Psoas muscle (tissue), 8 donors: ENCODE measurements around the gene LAG3. TPM values are rescaled to one million over a fixed set of nuclear protein-coding genes. Genes with fewer than 3 reads are reported as not detected.

Experiments used
- ATAC-seq, 4 donors: fragments of 200-7000 bp; cut with Tn5 transposase; one replicate each; pipeline ENCODE4 v1.9.1; 2020; ENCODE audit warnings: moderate library complexity in 3 of 4, mild to moderate bottlenecking in 2 of 4
- DNase-seq, 2 donors: peaks; one replicate each; pipeline ENCODE4 v3.0.0-alpha.2; 2020
- H3K27ac ChIP-seq: fragments of 200-600 bp; one replicate; pipeline ENCODE4 v1.8.0; 2022
- H3K27me3 ChIP-seq, 3 donors: fragments of 200-600 bp in 1 of 3; one replicate each; pipeline versions ENCODE4 v1.6.1 to v1.8.0; 2013 to 2022; ENCODE audit warnings: low read length in 2 of 3, mild to moderate bottlenecking in 2 of 3, moderate library complexity in 1 of 3; ENCODE audit not compliant: insufficient read depth in 3 of 3
- H3K36me3 ChIP-seq, 2 donors: fragments of 200-600 bp in 1 of 2; one replicate each; pipeline versions ENCODE4 v1.6.1 to v1.8.0; 2013 to 2022; ENCODE audit warnings: low read depth in 1 of 2, mild to moderate bottlenecking in 1 of 2, moderate library complexity in 1 of 2; ENCODE audit not compliant: insufficient read depth in 1 of 2
- H3K4me1 ChIP-seq: fragments of 200-600 bp; one replicate; pipeline ENCODE4 v1.8.0; 2022
- H3K4me3 ChIP-seq: fragments of 200-600 bp; one replicate; pipeline ENCODE4 v1.8.0; 2022; ENCODE audit warnings: mild to moderate bottlenecking
- H3K9me3 ChIP-seq: fragments of 200-600 bp; one replicate; pipeline ENCODE4 v1.8.0; 2022
- WGBS, 3 donors: extraction: QIAGEN DNeasy Blood & Tissue Kit; methylation state at CpG; one replicate each; pipeline versions ENCODE4 v1.1.6 to v1.1.7; 2013; 5-methylcytosine and 5-hydroxymethylcytosine counted together
- intact Hi-C, 2 donors: fragments of 100-400 bp; cut with DNase I; formaldehyde crosslinking; loops; one replicate each; pipeline versions ENCODE4 v1.11.0 to v1.14.2; 2022
- long read RNA-seq, 2 donors: library from polyadenylated mRNA; unstranded; transcript quantifications; one replicate each; pipeline ENCODE4 v2.0.0, GENCODE V29; 2021
- polyA plus RNA-seq, 3 donors: library from polyadenylated mRNA; stranded (reverse); fragments of 200-250 nt; gene quantifications; one replicate each; pipeline ENCODE4 v1.2.3, GENCODE V29; 2013
- total RNA-seq, 4 donors: library from RNA; stranded (reverse); fragmentation: NEBNext Ultra II Directional in 2 of 4; extraction: Animal tissue kit (Norgen Biotek cat#: 25700) in 2 of 4; gene quantifications; one replicate each; pipeline versions ENCODE4 v1.2.1 to v1.2.4, GENCODE V29; 2021 to 2023
- TF ChIP-seq, protein P1 (sequence below): fragments of 200-600 bp; IDR thresholded peaks from one replicate; pipeline ENCODE4 v1.8.0; 2022; ENCODE audit warnings: antibody characterized with exemption
- donor health status: healthy with polysubstance abuse.
- donor health status: DM: no; HTN: no; CAD: no; lungs with moderate emphysema.
- donor health status: Bipolar disorder and iron deficiency.
- donor health status: healthy.
- donor health status: DM: yes; HTN: yes; CAD: no.
- donor health status: DM: no; HTN: no; CAD: no.
- donor health status: DM: no; HTN: no; CAD: no.
- donor health status: DM: yes; HTN: yes; CAD: no.

LAG3 gene
- total RNA-seq (under 1 TPM in 2 of 4 donors, not detected in 2; 0.11 to 0.24 TPM), polyA plus RNA-seq (under 1 TPM in 2 of 3 donors, not detected in 1; 0.05 to 0.06 TPM)
- long read RNA-seq, donor 1 = 0 reads
- long read RNA-seq, donor 2, partial matches to known transcripts = 0 of 1 reads
- long read RNA-seq, donor 2, other reads (novel, unspliced or antisense) = 1 of 1 reads

DNA sequence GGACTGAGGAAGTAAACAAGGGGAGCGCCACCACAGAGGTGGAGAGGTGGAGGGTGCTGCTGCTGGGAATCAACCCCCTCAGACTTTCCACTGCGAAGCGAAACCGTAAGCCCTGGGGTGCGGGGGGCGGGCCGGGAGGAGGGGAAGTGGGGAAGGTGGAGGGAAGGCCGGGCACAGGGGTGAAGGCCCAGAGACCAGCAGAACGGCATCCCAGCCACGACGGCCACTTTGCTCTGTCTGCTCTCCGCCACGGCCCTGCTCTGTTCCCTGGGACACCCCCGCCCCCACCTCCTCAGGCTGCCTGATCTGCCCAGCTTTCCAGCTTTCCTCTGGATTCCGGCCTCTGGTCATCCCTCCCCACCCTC lies at the start of gene LAG3:
Gene LAG3, plus strand, starts transcription at position 190 of the 365 bp plus-strand sequence. CDS start 333 bp downstream, outside the sequence.
- H3K4me1 ChIP-seq = peaks cover 14% of the 10 kb centered on the region
- no peak within 1 kb of the TSS for H3K27ac ChIP-seq
- TF ChIP-seq, protein P1, sequence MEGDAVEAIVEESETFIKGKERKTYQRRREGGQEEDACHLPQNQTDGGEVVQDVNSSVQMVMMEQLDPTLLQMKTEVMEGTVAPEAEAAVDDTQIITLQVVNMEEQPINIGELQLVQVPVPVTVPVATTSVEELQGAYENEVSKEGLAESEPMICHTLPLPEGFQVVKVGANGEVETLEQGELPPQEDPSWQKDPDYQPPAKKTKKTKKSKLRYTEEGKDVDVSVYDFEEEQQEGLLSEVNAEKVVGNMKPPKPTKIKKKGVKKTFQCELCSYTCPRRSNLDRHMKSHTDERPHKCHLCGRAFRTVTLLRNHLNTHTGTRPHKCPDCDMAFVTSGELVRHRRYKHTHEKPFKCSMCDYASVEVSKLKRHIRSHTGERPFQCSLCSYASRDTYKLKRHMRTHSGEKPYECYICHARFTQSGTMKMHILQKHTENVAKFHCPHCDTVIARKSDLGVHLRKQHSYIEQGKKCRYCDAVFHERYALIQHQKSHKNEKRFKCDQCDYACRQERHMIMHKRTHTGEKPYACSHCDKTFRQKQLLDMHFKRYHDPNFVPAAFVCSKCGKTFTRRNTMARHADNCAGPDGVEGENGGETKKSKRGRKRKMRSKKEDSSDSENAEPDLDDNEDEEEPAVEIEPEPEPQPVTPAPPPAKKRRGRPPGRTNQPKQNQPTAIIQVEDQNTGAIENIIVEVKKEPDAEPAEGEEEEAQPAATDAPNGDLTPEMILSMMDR = no peak
- no peaks in the 10 kb centered on the region for H3K9me3 ChIP-seq
- H3K4me3 ChIP-seq = no peak within 1 kb of the TSS
- WGBS, 3 donors = 47 to 69% (median 66%) methylated on average over 6 to 15 of the region's 15 CpGs
- intact Hi-C loops = no loop called here
- no peak for DNase-seq
- peaks cover 0 to 2% (median 0%) of the 10 kb centered on the region in 3 donors for H3K27me3 ChIP-seq
- H3K36me3 ChIP-seq = no peaks in the 10 kb centered on the region
- no peak for ATAC-seq

DNA sequence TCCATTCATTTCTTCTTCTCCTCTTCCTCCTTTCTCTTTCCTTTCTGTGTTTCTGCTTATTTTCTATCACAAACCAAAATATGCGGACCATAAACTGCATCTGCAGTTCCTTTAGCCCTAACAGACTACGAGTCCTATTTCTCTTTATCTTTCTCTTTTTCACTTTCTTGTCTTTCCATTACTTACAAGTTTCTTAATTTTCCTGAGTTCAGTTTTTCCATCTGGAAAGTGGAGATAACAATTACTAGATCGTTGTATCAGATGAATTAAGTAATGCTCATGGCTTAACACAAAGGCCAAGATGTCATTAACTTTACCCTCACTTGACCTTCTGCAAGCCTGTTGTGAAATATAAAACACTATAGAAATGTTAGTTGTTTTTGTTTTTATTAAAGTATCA lies 49.5 kb upstream of the LAG3 start:
- Histone ChIP-seq H3K27ac (no peak overlapping the region), H3K9me3 (no peaks in the 10 kb centered on the region), H3K27me3 (peaks cover 0 to 8% (median 0%) of the 10 kb centered on the region in 3 donors), H3K4me1 (peaks cover 11% of the 10 kb centered on the region), H3K36me3 (peaks cover 0 to 13% of the 10 kb centered on the region in 2 donors), H3K4me3 (peak overlapping the region; percentile 68)
- intact Hi-C loops = loop anchor here in 1 of 2 donors (1.0 to 5.0 kb wide), 2 partner anchors 30 to 36 kb away; partner anchors contain the start of genes MLF2 and ZNF384
- no peak for ATAC-seq
- no peak for DNase-seq
- 81 to 88% (median 85%) methylated on average over 3 of the region's 3 CpGs for whole genome bisulfite sequencing, 3 donors
- TF ChIP-seq, protein P1 = no peak

DNA sequence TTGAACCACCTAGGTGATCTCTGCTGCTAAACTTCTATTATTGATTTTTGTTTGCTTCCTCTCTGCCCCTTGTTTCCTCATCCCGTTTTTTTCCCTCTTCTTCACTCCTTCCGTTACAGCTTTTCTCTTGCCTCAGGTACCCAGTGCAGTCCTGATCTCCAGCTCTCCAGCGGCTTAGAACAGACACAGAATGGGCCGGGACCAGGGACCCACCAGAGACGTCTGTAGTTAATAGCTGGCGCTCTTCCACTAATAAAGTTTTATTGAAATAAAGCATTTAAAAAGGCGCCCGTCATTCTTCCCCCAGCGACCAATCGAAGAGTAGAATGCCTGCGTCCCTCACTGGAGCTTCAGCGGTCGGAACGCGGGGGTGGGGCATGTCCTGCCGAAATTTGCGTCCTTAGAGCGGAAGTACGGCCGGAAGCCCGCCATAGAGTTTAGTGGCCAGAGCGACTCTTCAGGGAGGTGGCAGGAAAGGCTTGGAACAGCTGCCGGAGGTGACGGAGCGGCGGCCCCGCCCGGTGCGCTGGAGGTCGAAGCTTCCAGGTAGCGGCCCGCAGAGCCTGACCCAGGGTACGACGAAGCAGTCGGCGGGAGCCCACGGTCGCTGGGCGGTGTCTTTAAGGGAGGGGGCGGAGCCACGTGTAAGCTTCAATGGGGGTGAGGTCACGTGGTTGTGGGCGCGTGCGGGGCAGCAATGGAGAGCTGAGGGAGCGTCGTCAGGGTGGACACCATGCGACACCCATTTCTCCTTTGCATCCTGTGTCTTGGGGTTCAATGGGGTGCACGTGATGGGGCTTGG lies 48.5 kb upstream of the LAG3 start, which contains the start of gene COPS7A:
Gene COPS7A, plus strand, starts transcription at position 440 of the 802 bp plus-strand sequence. CDS start 611 bp downstream, outside the sequence.
- 0 to 1% (median 0%) methylated on average over 48 to 49 of the region's 49 CpGs for WGBS, 3 donors
- DNase-seq (peak; percentile 99), ATAC-seq (peak; percentile 97 to 99 (median 98))
- Histone ChIP-seq H3K27ac (peak within 1 kb of the TSS; percentile 90), H3K9me3 (no peaks in the 10 kb centered on the region), H3K36me3 (peaks cover 3 to 23% of the 10 kb centered on the region in 2 donors), H3K4me3 (peak within 1 kb of the TSS; percentile 68), H3K4me1 (peaks cover 11% of the 10 kb centered on the region), H3K27me3 (peaks cover 0 to 5% (median 0%) of the 10 kb centered on the region in 3 donors)
- TF ChIP-seq, protein P1 = no peak
- intact Hi-C loops = loop anchor here in 1 of 2 donors (1.0 to 5.0 kb wide), 2 partner anchors 29 to 37 kb away; partner anchors contain the start of genes MLF2 and ZNF384

DNA sequence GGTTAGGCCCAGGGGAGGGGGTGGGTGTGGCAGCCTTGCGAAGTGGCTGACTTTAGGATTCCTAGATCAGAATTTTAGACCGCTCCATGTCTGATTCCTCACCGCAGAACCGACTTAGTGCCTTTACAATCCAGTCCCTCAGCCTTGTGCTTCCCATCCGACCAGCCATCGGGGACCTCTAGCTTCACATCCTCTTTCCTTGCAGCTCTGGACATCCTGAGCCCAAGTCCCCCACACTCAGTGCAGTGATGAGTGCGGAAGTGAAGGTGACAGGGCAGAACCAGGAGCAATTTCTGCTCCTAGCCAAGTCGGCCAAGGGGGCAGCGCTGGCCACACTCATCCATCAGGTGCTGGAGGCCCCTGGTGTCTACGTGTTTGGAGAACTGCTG lies 47.9 kb upstream of the LAG3 start:
- ATAC-seq (peak; percentile 2 to 23 (median 12)), DNase-seq (no peak)
- 9 to 13% (median 9%) methylated on average over 10 of the region's 10 CpGs for WGBS, 3 donors
- peaks cover 3 to 29% of the 10 kb centered on the region in 2 donors for H3K36me3 ChIP-seq
- TF ChIP-seq, protein P1 = no peak
- peaks cover 0 to 5% (median 0%) of the 10 kb centered on the region in 3 donors for H3K27me3 ChIP-seq
- H3K4me3 ChIP-seq = peak overlapping the region; percentile 68
- peaks cover 11% of the 10 kb centered on the region for H3K4me1 ChIP-seq
- intact Hi-C loops = loop anchor here in 1 of 2 donors (5.0 kb wide), 1 partner anchor 37 kb away; the partner anchor contains the start of gene ZNF384
- no peaks in the 10 kb centered on the region for H3K9me3 ChIP-seq
- peak overlapping the region; percentile 90 for H3K27ac ChIP-seq
